Pancreas (tissue), 10 donors: ENCODE measurements around the gene TPPP. TPM values are rescaled to one million over a fixed set of nuclear protein-coding genes. Genes with fewer than 3 reads are reported as not detected.
"Not testable (repeated sequence)": the region's sequence is repeated elsewhere in the genome, so short reads cannot be mapped to it uniquely, and the experiment has no call there.

Experiments used
- ATAC-seq, 4 donors: fragments of 200-7000 bp; cut with Tn5 transposase; one replicate each; pipeline versions ENCODE4 v1.8.0 to v1.9.1; 2020; ENCODE audit warnings: mild to moderate bottlenecking in 4 of 4, moderate library complexity in 4 of 4
- DNase-seq, 6 donors: peaks; one replicate each; pipeline ENCODE4 v3.0.0-alpha.2; 2020
- FAIRE-seq: peaks from 2 replicates; lab custom pipeline; 2012; peaks lifted over from hg19 to GRCh38; lab: Jason Lieb, UNC
- H3K27ac ChIP-seq, 4 donors: fragments of 200-600 bp; sonication (generic); 1 replicate in 3 of 4; 2 replicates in 1 of 4; pipeline versions ENCODE4 v1.5.0 to v1.8.0; 2020
- H3K27me3 ChIP-seq, 4 donors: fragments of 200-600 bp; one replicate each; pipeline ENCODE4 v1.8.0; 2021
- H3K36me3 ChIP-seq, 3 donors: fragments of 200-600 bp; sonication (generic) in 1 of 3; one replicate each; pipeline versions ENCODE4 v1.5.0 to v1.8.0; 2020 to 2021
- H3K4me1 ChIP-seq, 3 donors: fragments of 200-600 bp; one replicate each; pipeline ENCODE4 v1.8.0; 2021
- H3K4me3 ChIP-seq, 4 donors: fragments of 200-600 bp; sonication (generic) in 2 of 4; one replicate each; pipeline versions ENCODE4 v1.5.0 to v1.8.0; 2020 to 2021
- H3K9me3 ChIP-seq, 4 donors: fragments of 200-600 bp; one replicate each; pipeline ENCODE4 v1.8.0; 2021
- WGBS, 2 donors: extraction: QIAGEN DNeasy Blood & Tissue Kit; methylation state at CpG; one replicate each; pipeline ENCODE4 v1.1.7; 2013; 5-methylcytosine and 5-hydroxymethylcytosine counted together
- intact Hi-C, 3 donors: fragments of 100-400 bp; cut with DNase I; formaldehyde crosslinking; loops; one replicate each; pipeline versions ENCODE4 v1.11.1 to v1.14.2; 2022
- polyA plus RNA-seq, 2 donors: library from polyadenylated mRNA; stranded (reverse); fragments of 200-250 nt; gene quantifications; one replicate each; pipeline ENCODE4 v1.2.3, GENCODE V29; 2013
- total RNA-seq, 6 donors: library from RNA; stranded (reverse); fragmentation: NEBNext Ultra II Directional in 4 of 6; extraction: Animal tissue kit (Norgen Biotek cat#: 25700) in 4 of 6; gene quantifications; one replicate each; pipeline versions ENCODE4 v1.2.1 to v1.2.4, GENCODE V29; 2021 to 2023
- TF ChIP-seq, protein P1 (sequence below), 4 donors: fragments of 200-600 bp; sonication (generic) in 3 of 4; IDR thresholded peaks; one replicate each; pipeline versions ENCODE4 v1.5.0 to v1.8.0; 2021; ENCODE audit warnings: antibody characterized with exemption in 4 of 4
- donor health status: healthy with polysubstance abuse.
- donor health status: DM: no; HTN: no; CAD: no; lungs with moderate emphysema.
- donor health status: DM: no; HTN: no; CAD: no.
- donor health status: control.
- donor health status: control.
- donor health status: Bipolar disorder and iron deficiency.
- donor health status: DM: yes; HTN: yes; CAD: no.
- donor health status: DM: no; HTN: no; CAD: no.
- donor health status: DM: no; HTN: no; CAD: no.
- donor health status: DM: yes; HTN: yes; CAD: no.

TPPP gene
- total and polyA plus RNA-seq, 8 donors = 2.1 to 6.4 (median 2.8) TPM

DNA sequence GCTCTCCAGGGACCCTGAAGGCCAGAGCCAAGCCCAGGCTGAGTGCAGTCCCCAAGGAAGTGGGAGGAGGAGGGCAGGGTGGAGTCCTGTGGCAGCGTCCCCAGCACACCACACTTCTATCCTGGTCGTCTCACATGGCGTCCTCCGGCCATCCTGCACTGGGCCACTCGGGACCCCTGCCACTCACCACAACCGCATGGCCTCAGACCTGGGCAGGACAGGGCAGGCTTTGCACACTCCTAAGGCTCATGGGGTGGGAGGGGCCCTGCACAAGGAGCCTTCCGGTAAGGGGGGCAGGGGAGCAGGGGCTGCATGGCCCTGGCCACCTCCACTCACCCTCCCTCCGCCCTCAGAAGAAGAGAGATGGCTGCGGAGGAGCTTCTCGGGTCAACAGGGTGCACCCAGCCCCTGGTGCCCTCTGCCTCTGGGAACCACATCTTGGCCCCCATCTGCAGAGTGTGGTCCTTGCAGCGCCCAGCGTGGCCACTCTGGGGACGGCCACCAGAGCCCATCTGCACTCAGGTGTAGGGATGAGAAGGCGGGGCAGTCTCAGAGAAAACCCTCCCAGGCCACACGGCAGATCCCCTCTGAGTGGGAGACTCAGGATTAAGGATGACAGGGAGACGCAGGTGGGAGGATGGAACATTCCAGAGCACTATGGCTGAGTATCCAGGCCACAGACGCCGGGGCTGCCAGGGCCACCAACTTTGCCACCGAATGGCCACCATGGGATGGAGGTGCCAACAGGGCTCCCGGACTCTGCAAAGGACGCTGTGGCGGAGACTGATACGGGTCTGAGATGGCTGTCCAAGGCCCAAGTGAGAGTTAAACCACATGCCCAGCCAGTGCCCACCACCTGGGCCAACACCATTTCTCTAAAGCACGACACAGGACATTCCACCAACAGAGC is 7.6 kb downstream of the TPPP start:
- DNase-seq = peak in 3 of 6 donors; percentile 16 to 54 (median 46)
- FAIRE-seq = no peak
- intact Hi-C loops = loop anchor here in 1 of 3 donors (10.0 kb wide), 1 partner anchor 89 kb away; no protein-coding TSS in a partner anchor
- Histone ChIP-seq H3K36me3 (no peaks in the 10 kb centered on the region), H3K4me1 (no peaks in the 10 kb centered on the region), H3K9me3 (no peaks in the 10 kb centered on the region), H3K27ac (no peak overlapping the region), H3K27me3 (no peaks in the 10 kb centered on the region), H3K4me3 (no peak overlapping the region)
- 89 to 90% methylated on average over 24 of the region's 24 CpGs for WGBS, 2 donors
- ATAC-seq = no peak
- TF ChIP-seq, protein P1, sequence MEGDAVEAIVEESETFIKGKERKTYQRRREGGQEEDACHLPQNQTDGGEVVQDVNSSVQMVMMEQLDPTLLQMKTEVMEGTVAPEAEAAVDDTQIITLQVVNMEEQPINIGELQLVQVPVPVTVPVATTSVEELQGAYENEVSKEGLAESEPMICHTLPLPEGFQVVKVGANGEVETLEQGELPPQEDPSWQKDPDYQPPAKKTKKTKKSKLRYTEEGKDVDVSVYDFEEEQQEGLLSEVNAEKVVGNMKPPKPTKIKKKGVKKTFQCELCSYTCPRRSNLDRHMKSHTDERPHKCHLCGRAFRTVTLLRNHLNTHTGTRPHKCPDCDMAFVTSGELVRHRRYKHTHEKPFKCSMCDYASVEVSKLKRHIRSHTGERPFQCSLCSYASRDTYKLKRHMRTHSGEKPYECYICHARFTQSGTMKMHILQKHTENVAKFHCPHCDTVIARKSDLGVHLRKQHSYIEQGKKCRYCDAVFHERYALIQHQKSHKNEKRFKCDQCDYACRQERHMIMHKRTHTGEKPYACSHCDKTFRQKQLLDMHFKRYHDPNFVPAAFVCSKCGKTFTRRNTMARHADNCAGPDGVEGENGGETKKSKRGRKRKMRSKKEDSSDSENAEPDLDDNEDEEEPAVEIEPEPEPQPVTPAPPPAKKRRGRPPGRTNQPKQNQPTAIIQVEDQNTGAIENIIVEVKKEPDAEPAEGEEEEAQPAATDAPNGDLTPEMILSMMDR (IDR thresholded peaks at IDR 0.05) = no peak

DNA sequence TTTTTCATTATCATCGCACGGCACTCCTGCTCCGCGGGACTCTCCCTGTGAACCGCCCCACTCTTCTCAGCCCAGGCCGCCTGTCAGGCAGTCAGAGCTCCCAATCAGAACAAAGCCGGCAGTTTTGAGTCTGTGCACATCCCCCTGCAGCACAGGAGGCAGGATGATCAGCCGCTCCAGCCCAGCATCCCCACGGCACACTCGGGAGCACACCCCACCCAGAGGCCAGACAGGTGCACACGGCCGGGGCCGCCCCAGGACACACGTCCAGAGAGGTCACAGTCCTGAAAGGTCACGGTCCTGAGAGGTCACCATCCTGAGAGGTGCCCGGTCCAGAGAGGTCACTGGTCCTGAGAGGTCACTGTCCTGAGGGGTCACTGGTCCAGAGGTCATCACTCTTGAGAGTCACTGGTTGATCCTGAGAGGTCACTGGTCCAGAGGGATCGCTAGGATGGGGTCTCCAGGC is 8.4 kb downstream of the TPPP start:
- Histone ChIP-seq H3K4me3 (no peak overlapping the region), H3K36me3 (no peaks in the 10 kb centered on the region), H3K4me1 (no peaks in the 10 kb centered on the region), H3K27ac (no peak overlapping the region), H3K9me3 (no peaks in the 10 kb centered on the region), H3K27me3 (no peaks in the 10 kb centered on the region)
- WGBS, 2 donors = 85 to 89% methylated on average over 17 of the region's 17 CpGs
- no peak for FAIRE-seq
- ATAC-seq = no peak
- intact Hi-C loops = loop anchor here in 1 of 3 donors (10.0 kb wide), 1 partner anchor 90 kb away; no protein-coding TSS in a partner anchor
- peak in 3 of 6 donors; percentile 24 to 74 (median 50) for DNase-seq
- TF ChIP-seq, protein P1 (IDR thresholded peaks at IDR 0.05) = no peak

DNA sequence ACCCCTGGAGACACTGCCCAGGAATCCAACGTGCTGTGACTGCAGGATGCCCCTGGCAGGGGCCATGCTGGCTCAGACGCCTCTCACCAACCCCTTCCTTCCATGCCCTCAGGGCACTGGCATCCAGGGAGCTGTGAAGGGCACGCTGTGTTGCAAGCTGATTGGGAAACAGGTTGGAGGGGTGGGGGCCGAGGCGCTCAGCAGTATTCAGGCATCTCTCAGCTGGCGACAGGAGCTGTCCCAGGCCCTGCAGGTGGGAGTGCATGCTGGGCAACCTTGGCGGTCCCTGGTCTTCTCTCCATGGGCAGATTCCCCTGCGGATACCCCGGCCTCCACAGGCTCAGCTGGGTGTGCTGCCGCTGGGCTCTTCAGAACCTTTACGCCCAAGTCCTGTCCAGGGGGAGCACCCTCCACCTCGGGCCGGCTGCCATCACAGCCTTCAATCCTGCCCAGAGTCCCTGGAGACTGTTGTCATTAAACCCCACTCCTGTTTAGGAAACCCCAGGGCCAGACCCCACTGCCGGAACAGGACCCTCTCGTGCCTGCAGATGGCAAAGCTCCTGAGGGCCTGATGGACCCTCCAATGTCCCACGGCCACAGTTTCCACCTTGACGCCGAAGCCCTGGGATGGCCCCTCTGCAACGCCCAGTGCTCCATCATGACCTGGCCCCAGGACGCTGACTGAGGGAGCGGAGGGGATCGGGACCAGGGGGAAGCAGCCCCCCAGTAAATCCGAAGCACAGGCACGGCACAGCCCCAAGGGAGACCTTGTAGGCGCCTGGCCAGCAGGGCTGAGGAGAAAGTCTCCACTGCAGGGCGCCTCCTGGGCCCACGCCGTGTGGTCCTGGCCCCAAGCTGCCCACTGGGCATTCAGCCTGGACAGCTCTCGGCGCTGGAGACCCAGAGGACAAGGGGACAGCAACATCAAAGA is 9.3 kb downstream of the TPPP start:
- no peaks in the 10 kb centered on the region for H3K9me3 ChIP-seq
- H3K4me1 ChIP-seq = no peaks in the 10 kb centered on the region
- no peak overlapping the region for H3K27ac ChIP-seq
- intact Hi-C loops = loop anchor here in 1 of 3 donors (10.0 kb wide), 1 partner anchor 91 kb away; no protein-coding TSS in a partner anchor
- H3K36me3 ChIP-seq = no peaks in the 10 kb centered on the region
- ATAC-seq = no peak
- no peak for FAIRE-seq
- 83 to 87% methylated on average over 30 of the region's 30 CpGs for WGBS, 2 donors
- H3K4me3 ChIP-seq = no peak overlapping the region
- TF ChIP-seq, protein P1 (IDR thresholded peaks at IDR 0.05) = no peak
- no peaks in the 10 kb centered on the region for H3K27me3 ChIP-seq
- peak in 3 of 6 donors; percentile 13 to 62 (median 21) for DNase-seq

DNA sequence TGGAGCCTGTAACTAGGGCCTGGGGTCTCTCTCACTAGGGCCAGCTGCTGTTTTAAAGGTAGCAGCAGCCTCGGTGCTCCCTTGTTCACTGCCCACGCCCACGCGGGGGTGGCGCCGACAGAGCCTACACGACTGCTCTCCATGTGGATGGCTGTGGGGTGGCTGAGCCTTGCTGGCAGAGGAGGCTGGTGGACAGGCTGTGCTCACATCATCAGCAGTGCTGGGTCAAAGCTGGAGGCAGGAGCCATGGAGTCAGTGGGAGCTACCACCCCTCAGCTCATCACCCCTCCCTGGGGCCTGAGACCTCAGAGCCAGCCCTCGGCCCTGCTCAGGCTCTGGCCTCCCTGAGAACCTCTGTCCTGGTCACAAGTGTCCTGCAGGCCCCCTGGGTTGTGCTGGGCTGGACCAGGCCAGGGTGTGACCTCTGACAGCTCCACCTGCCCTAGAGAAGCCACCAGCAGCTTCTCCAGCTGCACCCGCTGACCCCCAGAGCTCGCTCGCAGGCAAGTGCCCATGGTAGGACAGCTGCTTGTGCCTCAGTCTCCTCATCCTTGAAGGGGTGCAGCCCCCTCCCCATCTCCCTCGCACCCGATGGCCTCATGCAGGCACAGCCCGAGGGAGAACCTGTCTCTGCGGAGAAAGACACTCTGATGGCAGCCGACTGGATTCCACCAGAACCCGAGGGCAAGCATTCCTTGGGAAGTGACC is 10.3 kb downstream of the TPPP start:
- H3K27ac ChIP-seq, H3K27me3 ChIP-seq, ATAC-seq, FAIRE-seq, H3K4me3 ChIP-seq, H3K36me3 ChIP-seq, H3K4me1 ChIP-seq, H3K9me3 ChIP-seq: not testable (repeated sequence)
- 89 to 90% methylated on average over 17 of the region's 17 CpGs for WGBS, 2 donors
- DNase-seq = peak in 2 of 6 donors; percentile 14 to 55
- intact Hi-C loops = loop anchor here in 1 of 3 donors (10.0 kb wide), 1 partner anchor 92 kb away; no protein-coding TSS in a partner anchor

GRCh38 chr5:682216-682615 is 10.9 kb downstream of the TPPP start:
- DNase-seq = peak in 1 of 6 donors; percentile 34
- H3K4me1 ChIP-seq, H3K4me3 ChIP-seq, ATAC-seq, FAIRE-seq, H3K9me3 ChIP-seq, H3K36me3 ChIP-seq, H3K27ac ChIP-seq, H3K27me3 ChIP-seq: not testable (repeated sequence)
- WGBS, 2 donors = 80 to 93% methylated on average over 1 to 3 of the region's 3 CpGs
- intact Hi-C loops = loop anchor here in 1 of 3 donors (10.0 kb wide), 1 partner anchor 93 kb away; no protein-coding TSS in a partner anchor

- intact Hi-C loops = loop anchor here in 1 of 3 donors (10.0 kb wide), 1 partner anchor 93 kb away; no protein-coding TSS in a partner anchor
- not testable (repeated sequence) for FAIRE-seq, H3K4me3 ChIP-seq, H3K27me3 ChIP-seq, H3K4me1 ChIP-seq, H3K27ac ChIP-seq, H3K36me3 ChIP-seq, H3K9me3 ChIP-seq
- peak in 2 of 6 donors; percentile 19 to 58 for DNase-seq
- WGBS, 2 donors = 83 to 88% methylated on average over 15 to 17 of the region's 17 CpGs
- peak in 2 of 4 donors; percentile 23 to 58 for ATAC-seq
These were observed 11.6 kb downstream of the TPPP start for GRCh38 chr5:681317-682191.

DNA sequence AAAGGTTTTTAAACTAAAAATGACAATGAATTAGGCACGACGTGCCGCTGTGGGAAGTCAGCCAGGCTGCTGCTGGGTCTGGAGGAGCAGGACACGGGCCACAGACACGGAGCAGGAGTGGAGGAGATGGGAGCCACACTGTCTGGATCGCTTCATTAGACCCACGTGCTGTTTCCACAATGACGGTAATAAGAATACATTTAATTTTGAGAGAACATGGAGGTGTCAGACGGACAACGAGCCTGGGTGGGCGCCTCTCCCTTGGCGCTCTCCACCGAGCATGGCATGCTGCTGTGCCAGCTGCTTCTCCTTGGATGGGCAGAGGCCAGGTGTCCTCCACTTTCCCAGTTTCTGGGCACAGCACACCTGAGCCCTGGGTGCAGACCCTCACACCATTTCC is 12.3 kb downstream of the TPPP start:
- FAIRE-seq, ATAC-seq, H3K27ac ChIP-seq, H3K27me3 ChIP-seq, H3K4me1 ChIP-seq, H3K36me3 ChIP-seq, H3K4me3 ChIP-seq, H3K9me3 ChIP-seq: not testable (repeated sequence)
- DNase-seq = peak in 1 of 6 donors; percentile 32
- intact Hi-C loops = loop anchor here in 1 of 3 donors (10.0 kb wide), 1 partner anchor 94 kb away; no protein-coding TSS in a partner anchor
- 89 to 90% methylated on average over 13 of the region's 13 CpGs for WGBS, 2 donors
